GM08714 (cell line): ENCODE data around the gene APOL1.
"Not testable (repeated sequence)": the region's sequence is repeated elsewhere in the genome, so short reads cannot be mapped to it uniquely, and the experiment has no call there.

Source experiments
- H3K4me3 ChIP-seq: fragments of 200-500 bp; sonication (Bioruptor generic); 2 replicates; pipeline ENCODE4 v1.5.1; 2014; ENCODE audit warnings: mild to moderate bottlenecking, low read length, inconsistent platforms
- ZNF274 ChIP-seq: IDR thresholded peaks from 2 replicates; pipeline ENCODE4 v1.6.1; 2012; ENCODE audit warnings: mild to moderate bottlenecking, low read depth, low read length

Gene APOL1

DNA sequence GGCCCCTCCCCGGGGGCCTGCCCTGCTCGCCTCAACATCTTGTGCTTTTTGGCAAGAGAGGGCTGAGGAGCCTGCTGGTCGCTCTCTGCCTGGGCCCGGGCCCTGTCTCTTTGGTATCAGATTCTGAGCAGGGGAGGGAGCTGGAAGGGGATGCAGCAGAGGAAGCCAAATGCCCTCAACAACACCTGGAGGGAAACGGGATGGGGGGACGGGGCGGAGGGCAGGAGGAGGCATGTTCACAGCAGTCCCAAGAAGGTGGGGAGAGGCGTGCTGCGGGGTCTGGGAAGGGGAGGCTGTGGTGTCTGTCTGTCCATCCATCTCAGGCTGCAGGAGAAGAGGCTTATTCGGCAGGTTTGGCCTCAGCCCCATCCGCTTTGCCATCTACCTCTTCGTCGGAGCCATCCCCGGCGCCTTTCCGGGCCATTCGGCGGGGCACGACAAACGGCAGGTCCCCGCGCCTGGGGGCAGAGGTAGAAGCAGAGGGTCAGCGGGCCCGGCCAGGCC lies 29.4 kb downstream of the APOL1 start:
- H3K4me3 ChIP-seq: no peak overlapping the region
- TF ChIP-seq ZNF274: no peak

DNA sequence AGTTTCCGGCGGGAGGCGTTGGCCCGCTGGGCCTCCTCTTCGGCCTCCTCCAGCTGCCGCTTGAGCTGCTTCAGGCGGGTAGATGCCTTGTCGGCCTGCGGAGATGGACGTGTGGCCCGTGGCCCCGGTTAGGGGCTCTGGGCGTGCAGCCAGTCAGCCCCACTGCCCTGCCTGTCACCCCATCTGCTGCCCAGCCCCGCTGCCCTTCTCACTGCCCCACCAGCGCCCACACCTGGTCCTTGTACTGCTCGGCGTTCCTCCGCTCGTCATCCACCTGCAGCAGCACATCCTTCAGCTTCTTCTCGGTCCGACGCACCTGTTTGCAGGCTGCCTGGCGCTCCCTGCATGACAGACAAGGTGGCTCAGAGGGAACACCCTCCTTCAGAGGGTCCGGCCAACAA lies 31.2 kb downstream of the APOL1 start:
- no peak overlapping the region for H3K4me3 ChIP-seq
- no peak for TF ChIP-seq ZNF274

DNA sequence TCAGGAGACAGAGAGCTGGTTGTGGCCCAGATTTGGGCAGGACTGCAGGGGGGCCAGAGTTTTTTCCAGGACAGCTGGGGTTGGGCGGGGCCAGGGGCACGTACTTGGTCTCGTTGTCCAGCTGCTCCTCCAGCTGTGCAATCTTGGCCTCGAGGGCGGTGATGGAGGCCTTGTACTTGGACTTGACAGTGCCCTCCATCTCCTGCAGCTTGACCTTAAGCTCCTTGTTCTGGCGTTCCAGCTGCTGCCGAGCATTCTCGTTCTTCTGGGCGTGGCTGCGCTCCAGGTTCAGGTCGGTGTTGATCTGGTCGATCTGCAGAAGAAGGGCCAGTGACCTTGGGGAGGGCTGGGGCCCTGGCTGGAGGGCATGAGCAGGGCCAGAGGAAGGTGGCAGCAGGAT lies 32.1 kb downstream of the APOL1 start:
- no peak overlapping the region for H3K4me3 ChIP-seq
- TF ChIP-seq ZNF274: no peak

DNA sequence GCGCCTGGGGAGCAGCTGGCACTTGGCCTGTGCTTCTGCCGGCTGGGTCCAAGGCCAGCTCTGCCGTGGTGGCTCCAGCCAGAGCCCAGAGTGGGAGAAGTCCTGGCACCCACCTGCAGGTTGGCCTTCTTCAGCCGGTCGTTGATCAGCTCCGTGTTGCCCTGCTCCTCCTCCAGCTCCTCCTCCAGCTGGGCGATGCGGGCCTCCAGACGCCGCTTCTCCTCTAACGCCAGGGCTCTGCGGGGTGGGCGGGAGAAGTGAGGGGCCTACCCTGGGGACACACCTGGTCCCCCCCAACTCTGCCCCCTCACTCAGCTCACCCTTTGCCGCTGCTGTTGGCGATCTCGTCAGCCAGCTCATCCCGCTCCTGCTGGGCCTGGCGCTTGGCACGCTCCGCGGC lies 32.6 kb downstream of the APOL1 start:
- no peak for TF ChIP-seq ZNF274
- H3K4me3 ChIP-seq: no peak overlapping the region

DNA sequence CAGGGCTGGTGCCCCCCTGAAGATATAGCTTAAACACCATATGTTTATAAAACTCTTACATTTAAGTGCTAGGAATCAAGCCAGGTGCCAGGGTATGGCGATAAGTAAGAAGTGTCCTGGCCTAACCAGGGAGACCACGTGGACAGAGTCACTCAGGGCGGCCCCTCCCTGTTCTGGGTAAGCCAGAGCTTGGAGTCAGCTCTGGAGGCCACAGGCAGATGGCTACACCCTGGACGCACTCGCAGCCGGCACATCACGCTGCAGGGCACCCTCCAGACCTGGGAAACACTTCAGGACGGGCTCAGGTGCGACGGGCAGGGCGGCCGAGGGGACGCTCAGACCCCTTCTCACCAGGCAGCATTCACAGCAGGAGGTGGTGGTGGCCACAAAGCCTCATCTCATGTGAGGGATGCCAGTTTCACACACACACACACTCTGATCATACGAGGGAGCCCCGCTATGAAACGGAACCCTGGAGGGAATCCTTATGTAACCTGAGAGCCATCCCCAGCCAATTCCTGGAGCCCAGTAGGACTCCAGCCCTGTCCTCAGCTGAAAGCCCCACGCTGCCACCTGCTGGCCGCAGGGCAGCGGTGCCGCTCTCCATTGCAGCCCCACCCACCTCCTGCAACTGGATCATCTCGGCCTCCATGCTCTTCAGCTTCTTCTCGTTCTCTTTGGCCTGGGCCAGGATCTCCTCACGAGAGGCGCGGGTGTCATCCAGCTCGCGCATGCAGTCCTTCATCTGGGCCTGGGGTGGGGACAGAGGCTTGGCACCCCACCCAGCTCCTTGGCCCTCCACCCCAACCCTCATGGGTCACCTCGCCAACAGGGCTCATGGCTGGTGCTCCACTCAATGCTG lies 33.4 kb downstream of the APOL1 start:
- no peak for TF ChIP-seq ZNF274
- H3K4me3 ChIP-seq: no peak overlapping the region

DNA sequence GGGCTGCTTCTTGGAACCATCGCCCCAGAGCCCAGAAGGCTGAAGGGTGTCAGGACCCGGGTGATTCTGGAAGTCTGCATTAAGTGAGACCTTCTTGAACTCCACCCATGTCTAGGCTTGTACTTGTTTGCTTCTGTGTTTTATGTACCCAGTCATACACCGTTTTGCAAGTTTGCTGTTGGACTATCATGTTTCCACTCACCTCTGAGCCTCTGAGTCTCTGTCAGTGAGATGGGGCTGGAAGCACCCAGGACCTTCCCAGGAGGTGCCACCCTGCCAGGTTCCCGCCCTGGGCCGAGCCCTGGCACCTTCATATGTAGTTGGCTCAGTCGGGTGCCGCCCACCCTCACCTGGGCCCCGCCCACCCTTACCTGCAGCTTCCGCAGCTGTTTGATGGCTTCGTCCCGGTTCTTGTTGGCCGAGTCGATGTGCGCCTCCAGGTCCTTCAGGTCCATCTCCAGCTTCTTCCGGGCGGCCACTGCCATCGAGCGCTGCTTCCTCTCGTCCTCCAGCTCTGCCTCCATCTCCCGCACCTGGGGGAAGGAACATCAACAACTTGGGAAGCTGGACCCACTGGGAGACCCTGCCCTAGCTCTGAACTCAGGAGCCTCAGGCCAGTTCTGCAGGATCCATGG lies 35.1 kb downstream of the APOL1 start:
- no peak for TF ChIP-seq ZNF274
- no peak overlapping the region for H3K4me3 ChIP-seq

DNA sequence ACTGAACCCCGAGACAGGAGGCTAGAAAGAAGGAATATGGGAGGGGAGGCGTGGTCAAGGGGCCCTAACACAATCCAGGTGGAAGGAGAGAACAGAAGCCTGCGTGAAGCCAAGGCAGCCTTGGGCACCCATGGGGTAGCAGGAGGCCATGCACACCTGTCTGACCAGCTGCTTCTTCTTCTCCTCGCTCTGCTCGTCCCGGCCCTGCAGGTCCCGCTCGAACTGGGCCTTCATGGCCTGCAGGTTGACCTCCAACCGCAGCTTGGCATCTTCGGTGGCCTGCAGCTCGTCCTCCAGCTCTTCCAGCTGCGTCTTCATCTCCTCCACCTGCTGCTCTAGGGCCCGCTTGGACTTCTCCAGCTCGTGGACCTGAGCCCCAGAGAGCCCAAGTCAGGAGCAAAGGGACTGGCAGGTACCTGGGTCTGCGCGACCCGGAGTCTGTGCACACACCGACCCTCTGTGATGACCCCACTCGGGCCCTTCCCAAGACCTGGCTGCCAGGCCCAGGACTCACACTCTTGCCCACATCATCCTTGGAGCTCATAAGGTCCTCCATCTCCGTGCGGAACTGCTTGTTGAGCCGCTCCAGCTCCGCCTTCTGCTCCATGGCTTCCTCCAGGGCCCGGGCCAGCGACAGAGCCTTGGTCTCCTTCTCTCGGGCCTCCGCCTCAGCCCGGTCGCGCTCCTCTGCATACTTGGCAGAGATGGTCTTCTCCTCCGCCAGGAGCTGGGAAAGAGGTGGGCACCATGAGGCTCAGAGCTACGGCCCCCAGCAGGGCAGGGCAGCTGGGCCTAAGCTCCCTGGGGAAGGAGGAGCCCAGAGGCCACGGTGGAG lies 35.9 kb downstream of the APOL1 start:
- no peak overlapping the region for H3K4me3 ChIP-seq
- TF ChIP-seq ZNF274: no peak

DNA sequence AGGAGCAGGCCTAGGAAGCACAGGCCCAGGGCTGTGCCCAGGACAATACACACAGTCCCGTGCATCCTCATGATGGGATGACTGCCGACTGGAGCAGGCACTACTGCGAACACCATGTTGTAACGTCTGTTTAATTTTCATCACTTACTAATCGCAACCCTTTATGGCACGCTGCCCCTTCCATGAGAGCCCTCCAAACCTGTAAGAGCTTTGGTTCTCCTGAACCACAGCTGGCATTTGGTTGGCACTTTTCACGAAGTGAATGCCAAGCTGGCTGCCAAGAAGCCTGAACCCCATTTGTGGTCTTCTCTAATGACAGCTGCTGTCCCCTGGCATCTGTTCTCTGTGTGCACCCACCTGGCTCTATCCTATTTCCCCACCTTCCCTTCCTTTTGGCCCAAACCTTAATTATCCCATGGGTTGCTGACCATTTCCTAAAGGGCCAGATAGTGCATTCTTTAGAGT lies 36.5 kb downstream of the APOL1 start:
- TF ChIP-seq ZNF274: no peak
- H3K4me3 ChIP-seq: no peak overlapping the region

DNA sequence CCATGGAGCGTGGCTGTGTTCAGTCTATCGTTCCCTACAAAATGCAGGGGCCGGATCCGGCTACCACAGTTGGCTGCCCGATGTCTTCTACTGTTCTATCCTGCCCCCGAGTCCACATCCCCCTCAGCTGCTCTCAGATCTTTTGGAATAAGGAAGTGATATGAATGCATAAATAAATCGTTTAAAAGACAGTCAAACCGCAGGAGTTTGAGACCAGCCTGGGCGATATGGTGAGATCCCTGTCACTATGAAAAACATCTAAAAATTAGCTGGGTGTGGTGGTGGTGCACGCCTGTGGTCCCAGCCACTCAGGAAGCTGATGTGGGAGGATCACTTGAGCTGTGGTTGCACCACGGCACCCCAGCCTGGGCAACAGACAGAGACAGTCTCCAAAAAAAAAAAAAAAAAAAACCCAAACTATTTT lies 37.0 kb downstream of the APOL1 start:
- H3K4me3 ChIP-seq: not testable (repeated sequence)

DNA sequence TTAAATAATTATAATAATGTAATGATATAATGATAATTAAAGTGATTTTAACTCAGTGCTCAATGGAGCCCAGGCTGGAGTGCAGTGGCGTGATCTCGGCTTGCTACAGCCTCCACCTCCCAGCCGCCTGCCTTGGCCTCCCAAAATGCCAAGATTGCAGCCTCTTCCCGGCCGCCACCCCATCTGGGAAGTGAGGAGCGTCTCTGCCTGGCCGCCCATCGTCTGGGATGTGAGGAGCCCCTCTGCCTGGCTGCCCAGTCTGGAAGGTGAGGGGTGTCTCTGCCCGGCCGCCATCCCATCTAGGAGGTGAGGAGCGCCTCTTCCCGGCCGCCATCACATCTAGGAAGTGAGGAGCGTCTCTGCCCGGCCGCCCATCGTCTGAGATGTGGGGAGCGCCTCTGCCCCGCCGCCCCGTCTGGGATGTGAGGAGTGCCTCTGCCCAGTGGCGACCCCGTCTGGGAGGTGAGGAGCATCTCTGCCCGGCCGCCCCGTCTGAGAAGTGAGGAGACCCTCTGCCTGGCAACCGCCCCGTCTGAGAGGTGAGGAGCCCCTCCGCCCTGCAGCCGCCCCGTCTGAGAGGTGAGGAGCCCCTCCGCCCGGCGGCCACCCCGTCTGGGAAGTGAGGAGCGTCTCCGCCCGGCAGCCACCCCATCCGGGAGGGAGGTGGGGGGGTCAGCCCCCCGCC lies 37.6 kb downstream of the APOL1 start:
- not testable (repeated sequence) for H3K4me3 ChIP-seq

DNA sequence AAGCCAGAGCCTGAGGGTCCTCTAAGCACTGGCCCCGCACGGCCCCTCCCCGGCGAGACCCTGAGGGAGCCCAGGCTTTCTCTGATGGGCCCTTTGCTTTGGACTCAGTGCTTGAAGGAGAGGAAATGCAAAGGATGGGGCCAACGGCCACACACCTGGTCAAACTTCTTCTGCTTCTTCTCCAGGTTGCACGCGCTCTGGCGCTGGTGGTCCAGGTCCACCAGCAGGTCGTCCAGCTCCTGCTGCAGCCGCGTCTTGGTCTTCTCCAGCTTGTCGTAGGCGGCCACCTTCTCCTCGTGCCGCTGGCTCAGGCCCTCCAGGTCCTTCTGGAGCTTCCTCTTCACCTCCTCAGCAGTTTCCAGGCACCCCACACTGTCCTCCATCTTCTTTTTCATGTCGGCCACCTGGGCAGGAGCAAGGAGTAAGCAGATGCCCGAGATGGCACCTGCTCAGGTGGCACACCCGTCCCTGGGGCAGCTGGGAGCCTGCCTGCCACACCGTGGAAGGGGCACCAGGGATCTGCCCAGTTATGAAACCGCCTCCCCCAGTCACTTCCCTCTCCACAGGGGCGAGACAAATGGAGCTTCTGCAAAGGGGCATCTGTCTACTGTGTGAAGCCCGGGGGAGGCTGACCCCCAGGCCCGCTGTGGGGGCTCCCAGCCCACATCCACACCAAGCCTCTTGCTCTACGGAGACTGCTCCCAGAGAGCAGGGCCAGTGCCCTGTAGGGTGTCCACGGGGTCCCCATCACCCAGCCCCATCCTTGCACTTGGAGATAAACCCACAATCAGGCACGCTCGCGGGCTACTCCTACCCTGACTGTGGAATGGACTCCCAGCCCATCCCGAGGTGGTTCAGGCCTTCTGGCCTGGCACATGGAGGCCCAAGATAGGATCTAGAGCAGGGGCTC lies 39.2 kb downstream of the APOL1 start:
- no peak overlapping the region for H3K4me3 ChIP-seq
- no peak for TF ChIP-seq ZNF274

DNA sequence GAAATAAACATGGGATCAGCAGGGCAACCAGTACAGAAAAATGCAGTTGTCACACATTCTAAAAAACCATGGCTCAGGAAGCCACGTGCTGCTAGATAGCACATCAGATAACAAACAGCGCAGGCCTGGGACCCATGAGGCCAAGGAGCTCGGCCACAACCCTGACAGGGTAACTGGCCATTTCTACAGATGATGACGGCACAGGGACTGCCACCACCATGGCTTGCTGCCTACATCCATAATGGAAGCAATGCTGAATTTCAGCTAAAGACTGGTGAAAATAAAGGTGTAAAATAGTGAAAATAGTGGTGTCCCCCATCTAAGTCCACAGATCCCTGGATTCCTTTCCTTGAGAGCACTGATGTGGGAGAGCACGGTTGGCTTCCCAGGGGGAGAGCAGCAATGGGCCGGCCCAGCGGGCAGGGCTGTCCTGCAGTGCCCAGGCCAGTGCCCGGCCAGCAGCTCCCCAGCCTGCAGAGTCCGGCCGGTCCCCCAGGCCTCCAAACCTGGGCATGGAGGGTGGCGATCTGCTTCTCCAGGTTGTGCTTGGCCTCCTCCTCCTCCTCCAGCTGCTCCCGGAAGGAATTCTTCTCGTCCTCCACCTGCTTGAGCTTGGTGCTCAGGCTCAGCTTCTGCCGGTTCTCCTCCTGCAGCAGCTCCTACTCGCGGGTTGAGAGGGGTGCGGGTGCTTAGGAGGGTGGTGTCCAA lies 40.0 kb downstream of the APOL1 start:
- H3K4me3 ChIP-seq: no peak overlapping the region
- TF ChIP-seq ZNF274: no peak
